Measurements from ENCODE around the gene BAIAP2L2.

DNA sequence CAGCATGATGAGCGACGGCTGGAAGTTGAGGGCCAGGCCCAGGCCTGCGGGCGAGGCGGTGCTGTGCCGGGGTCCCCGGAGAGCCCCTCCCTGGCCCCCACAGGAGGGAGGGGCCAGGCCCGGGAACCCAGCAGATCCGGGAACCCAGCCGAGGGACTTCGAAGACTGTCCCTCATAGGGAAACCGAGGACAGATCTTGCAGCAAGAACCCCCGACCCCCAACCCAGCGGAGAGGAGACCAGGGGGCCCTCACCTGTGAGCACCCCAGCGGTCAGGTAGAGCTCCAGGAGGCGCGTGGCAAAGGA, 28.9 kb downstream of the BAIAP2L2 start:
- no peak for TF ChIP-seq POLR2AphosphoS5 (IDR thresholded peaks at IDR 0.05; ENCODE audit: borderline replicate concordance, low read depth, low read length)
- TF ChIP-seq EZH2 (IDR thresholded peaks at IDR 0.05), result no peak
- TF ChIP-seq FOXP2 (optimal IDR thresholded peaks at IDR 0.05; ENCODE audit: control extremely low read depth, extremely low read length, insufficient read depth), result no peak

All from SK-N-MC (cell line).